Measurements from ENCODE around the gene SPSB1.

The SPSB1 gene

DNA sequence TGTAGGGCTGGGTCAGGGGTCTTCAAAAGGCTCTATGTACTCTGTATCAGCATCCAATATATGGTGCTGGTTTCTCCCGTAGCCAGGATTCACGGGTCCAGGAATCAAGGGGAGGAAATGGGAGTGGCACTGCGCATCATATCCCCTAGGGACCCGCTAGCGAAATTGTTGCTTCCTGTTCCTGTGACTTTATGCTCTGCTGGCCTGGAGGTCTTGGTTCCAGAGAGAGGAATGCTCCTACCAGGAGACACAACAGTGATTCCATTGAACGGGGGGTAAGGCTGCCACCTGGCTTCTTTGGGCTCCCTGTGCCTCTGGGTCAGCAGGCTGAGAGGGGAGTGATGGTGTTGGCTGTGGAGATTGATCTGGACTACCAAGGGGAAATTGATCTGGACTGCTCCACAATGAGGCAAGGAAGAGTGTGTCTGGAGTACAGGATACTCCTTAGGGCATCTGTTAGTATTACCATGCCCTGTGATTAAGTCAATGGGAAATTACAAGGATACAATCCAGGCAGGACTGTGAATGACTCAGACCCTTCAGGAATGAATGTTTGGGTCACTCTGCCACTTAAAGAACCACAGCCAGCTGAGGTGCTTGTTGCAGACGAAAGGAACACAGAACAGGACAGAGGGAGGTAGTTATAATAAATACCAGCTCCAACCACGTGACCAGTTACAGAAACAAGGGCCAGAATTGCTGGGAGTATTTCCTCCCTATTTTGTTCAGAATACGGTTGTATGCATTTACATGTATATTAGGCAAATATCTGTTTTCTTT is 10.2 kb downstream of the SPSB1 start:
- no peak for DNase-seq

DNA sequence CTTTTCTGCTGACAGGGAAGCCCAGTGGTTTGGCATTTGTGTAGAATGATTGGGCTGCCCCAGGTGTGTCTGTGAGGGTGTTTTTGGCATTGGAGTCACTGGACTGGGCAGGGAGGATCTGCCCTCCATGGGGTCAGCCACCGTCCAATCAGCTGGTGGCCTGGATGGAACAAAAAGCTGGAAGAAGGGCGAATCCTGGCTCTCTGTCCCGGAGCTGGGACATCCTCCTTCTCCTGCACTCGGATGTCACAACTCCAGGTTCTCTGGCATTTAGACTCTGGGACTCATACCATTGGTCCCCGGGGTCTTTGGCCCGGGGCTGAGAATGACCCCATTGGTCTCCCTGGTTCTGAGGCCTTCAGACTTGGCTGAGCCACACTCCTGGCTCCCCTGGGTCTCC is 11.2 kb downstream of the SPSB1 start:
- DNase-seq = no peak

DNA sequence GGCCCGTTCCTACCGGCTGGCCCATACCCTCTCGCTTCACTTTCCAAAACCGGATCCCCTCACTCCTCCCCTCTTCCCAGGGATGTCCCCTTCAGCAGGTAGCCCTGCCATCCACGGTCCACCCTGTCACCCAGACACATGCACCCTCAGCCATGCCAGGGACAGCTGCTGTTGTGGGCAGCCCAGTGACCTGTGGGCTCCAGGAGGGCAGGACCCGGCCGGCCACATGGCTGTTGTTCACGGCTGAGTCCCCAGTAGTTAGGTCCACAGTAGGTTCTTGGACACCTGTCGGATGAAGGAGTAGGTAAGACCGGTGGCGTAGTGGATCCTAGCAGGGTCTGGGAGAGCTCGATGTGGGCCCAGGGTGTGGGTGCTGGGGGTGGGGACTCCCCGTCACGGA is 12.5 kb downstream of the SPSB1 start:
- DNase-seq = no peak

DNA sequence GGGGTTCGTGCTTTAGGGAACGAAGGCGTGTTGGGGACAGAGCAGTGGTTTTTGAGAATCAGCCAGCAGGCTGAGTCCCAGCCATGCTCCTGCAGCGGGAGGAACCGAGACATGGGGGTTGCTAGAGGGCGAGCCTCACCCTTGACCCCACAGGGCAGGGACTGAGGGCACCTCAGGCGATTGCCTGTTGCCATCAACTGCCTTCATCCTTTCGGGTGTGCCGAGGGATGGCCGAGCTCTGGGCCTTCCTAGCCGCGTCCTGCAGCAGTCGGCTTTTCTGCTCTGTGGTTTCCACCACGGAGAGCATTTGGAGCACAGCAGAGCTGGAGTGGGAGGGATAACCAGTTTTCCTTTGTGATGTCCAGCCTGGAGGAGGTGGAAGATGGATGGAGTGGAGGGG is 13.3 kb downstream of the SPSB1 start:
- DNase-seq = no peak

DNA sequence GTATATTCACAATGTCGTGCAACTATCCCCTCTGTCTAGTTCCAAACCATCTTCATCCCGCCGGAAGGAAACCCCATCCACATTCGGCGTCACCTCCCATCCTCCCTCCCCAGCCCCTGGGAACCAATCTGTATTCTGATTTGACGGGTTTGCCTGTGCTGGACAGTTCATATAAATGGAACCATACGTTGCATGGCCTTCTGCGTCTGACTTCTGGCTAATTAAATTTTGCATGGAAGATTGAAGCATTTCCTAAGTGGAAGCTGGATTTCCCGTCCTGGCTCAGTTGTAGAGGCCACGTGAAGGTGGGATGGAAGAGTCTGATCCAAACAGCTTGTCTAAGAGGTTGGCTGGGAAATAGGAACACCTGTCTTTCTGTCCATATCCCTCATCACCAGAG is 14.6 kb downstream of the SPSB1 start:
- DNase-seq = no peak

DNA sequence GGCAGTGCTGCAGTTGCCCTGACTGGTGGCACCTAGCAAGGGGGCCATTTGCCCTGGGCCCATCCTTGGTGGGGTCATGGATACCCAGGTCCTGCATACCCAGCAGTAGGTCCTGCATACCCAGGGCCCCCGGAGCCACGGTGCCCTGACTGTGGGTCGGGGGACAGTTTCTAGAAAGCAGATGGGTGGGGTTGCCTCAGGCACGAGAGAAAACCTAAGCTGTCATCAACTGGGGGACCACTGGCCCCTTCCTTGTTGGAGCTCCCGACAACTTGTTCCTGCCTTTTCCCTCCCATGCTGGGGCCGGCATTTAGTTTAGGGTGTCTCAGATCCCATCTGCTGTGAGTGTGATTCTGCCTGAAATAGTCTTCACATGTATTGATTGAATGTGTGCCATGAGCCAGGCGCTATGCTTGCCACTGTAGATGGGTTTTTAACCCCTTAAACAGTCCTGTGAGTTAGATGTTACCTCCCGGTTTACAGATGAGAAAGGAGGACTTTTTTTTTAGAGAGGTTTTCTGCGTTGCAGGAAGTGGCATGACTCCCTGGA is 15.6 kb downstream of the SPSB1 start:
- no peak for DNase-seq

DNA sequence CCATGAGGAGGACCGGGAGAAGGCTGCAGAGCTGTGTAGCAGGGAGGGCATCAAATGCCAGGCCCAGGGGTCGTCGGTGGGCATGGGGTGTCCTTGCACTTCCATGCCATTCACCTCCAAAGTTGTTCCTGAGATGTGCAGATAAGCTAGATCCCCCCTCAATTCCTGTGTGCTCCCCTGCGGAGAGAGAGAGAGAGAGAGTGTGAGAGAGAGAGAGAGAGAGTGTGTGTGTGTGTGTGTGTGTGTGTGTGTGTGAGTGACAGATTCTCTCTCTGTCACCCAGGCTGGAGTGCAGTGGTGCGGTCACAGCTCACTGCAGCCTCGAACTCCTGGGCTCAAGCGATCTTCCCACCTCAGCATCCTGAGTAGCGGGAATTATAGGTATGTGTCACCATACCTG is 16.4 kb downstream of the SPSB1 start:
- no peak for DNase-seq

DNA sequence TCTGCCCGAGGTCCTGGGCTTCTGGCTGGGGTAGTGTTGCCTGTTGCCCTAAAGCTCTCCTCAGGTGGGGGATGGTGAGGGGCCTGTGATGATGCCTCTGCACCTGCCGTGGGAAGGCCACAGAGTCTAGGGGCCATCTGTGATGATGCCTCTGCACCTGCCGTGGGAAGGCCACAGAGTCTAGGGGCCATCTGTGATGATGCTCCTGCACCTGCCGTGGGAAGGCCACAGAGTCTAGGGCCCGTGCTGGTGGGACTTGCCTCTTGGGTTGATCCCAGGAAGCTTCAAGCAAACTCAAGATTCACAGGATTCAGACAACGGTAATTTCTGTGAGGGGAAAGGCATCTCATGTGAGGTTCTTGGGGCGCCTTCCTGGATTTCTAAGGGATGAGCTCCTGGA is 17.3 kb downstream of the SPSB1 start:
- DNase-seq = no peak

DNA sequence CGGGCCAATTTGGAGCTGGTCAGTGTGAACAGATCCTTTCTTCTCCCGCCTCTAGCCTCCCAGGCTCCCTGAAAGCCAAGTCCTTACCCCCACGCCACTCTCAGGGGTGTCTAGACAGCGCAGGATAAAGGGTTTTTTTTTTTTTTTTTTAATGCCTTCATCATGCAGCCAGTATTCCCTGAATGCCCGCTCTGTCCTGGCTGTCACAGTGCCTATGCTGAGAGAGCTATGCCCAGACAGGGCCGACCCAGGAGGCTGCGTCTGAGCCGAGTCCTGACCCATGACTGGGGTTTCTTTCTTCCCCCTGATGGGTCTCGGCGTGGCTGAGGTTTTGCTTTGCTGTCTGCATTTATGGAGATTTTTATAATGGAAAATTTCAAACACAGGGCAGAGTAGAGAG is 18.3 kb downstream of the SPSB1 start:
- no peak for DNase-seq

DNA sequence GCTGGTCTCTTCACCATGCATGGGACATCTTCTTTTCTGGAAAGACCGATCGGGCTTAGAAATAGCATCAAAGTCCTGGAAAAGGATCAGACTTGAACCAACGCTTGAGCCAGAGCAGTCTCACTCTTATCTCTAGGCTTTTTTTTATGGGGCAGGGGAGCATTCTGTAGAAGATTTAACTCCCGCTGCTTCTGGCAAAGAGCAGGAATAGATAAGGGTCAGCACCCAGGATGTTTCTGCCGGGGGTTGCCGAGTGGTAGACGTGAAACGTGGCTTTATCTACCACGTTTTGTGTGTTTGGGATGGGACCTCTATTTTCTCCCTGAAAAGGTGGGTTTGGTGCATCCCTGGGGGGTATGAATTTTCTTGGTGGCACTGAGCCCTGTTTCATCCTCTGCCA is 18.8 kb downstream of the SPSB1 start:
- DNase-seq = no peak

DNA sequence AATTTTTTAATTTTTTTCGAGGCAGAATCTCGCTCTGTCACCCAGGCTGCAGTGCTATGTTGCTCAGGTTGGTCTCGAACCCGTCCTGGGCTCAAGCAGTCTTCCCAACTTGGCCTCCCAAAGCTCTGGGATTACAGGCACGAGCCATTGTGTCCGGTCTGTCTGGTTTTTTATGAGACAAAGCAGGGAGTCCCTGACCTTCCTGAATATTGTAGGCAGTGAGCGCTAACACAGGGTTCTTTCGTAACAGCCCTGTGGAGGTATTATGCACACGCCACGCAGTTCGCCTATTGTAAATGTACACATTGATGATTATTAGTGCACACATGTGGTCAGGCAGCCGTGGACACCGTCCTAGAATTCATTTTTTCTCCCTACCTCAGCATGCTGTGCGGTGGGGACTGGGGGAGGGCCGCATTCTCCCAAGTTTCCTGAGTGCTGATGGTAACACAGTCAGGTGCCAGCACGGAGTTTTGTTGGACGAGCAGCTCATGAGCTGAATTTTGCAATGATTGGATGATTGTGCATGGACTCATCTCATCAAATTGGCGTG is 19.6 kb downstream of the SPSB1 start:
- no peak for DNase-seq

DNA sequence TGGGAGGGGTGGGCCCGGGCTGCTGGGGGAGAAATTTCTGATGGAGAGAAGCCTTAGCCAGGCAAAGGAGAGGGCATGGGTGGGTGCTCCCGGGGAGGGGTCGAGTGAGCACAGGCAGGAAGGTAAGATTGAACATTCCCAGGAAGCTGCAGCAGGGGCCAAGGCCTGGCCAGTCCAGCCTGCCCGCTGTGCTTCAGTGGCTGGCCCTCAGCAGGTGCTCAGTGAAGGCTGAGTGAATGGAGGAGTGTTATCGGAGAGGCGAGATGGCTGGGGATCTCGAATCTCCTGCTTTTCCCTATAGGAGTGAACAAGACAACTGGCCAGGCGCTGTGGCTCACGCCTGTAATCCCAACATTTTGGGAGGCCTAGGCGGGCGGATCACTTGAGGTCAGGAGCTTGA is 20.9 kb downstream of the SPSB1 start:
- no peak for DNase-seq

DNA sequence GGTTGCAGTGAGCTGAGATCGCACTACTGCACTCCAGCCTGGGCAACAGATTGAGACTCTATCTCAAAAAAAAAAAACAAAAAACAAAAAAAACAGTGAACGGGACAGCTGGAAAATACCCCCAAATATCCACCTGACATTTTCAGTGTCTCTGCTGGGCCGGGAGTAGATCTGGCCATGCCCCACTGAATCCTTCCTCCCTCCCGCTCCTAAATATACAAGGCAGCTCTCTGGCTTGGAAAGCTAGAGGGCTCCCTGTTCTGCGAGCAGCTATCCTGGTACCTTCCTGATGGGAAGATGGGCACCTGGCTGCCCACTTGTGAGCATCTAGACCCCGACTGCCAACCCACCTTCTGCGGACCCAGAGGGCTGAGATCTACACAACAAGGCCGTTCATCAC is 21.4 kb downstream of the SPSB1 start:
- DNase-seq = no peak

DNA sequence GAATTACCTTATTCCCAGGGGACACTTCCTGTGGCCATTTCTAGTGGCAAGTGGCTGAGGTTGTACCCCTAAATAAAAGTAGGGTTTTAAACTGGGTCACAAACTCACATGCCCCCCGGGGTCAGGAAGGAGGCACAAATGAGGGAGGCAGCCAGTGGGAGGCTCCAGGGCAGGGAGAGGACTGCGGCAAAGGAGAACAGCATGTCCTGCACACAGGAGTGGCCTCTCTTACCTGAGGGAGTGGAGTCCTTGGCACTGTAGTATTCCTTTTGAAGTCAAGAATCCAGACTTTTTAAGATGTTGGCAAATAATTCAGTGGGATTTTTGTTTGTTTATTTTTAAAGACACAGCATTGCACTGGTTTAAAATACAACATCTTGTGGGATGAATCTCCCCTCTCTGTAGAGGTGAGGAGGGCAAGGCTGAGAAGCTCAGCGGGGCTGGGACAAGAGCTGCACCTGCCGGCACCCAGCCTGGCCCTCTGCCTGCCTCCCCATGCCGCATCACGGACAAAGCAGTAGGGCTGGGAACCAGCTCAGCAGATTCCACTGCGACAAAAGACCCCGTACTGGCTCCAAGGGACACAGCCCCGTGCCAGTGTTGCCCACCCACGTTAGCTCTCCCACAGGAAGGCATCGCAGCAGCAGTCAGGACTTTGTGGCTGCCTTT is 22.2 kb downstream of the SPSB1 start:
- DNase-seq = no peak

DNA sequence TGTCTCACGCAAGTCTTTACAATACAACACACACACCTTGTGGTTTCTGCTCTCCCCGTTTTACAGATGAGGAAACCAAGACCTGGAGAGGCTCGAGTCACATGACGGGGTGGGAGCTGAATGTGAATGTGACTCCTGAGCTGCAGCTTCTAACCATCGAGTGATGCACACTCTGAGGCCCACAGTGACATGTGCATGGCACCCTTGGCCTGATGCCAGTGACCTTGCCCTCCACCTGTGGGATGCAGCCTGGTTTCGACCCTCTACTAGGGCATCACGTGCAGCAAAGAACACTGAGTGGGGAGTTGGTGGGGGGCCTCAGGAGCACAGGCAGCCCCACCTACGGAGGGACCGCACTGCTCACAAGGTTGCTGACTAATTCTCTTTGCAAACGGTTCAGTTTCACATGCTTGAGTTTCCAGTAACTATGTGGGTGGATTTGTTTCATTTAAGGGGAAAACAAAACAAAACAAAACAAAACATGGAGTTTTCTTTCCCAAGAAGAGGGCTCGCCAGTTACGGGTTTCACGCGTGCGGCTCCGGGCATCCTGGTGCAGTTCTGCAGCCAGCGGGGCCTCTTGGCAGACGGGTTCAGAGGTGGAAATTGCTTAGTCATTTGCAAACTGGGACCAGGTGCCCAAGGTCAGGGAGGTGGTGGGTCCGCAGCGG is 22.9 kb downstream of the SPSB1 start:
- no peak for DNase-seq

DNA sequence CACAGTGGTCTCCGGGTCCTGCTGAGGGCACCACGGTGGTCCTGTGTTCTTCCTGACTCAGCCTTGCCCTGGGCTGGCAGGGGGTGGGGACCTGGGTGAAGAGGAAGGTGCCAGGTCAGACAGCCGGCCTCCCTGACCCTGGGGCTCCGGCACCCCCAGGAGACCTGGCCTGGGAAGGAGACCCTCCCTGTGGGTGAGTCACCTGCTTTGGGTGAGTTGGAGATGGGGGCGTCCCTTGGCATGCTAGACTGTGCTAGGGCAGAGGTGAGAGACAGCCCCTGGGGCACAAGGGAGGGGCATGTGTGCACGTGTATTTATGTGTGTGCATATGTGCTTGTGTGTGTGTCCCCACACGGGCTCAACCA is 23.4 kb downstream of the SPSB1 start:
- no peak for DNase-seq

DNA sequence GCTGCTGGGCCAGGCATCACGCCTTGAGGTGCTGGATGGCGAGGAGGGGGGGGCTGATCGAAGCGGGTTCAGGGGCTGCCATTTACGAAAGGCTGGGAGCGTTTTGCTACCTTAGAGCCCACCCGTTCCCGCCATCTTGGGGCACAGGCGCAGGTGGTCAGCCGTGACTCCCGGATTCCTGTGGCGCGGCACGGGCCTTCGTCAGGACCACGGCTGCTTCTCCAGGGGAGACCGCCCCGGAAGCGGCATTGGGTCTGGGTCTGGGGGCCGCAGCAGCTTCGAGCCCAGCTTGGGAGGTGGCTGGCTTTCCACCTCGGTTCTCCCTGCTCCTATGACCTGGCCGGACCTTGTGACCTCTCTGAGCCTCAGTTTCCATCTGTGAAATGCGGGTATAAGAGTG is 23.8 kb downstream of the SPSB1 start:
- no peak for DNase-seq

DNA sequence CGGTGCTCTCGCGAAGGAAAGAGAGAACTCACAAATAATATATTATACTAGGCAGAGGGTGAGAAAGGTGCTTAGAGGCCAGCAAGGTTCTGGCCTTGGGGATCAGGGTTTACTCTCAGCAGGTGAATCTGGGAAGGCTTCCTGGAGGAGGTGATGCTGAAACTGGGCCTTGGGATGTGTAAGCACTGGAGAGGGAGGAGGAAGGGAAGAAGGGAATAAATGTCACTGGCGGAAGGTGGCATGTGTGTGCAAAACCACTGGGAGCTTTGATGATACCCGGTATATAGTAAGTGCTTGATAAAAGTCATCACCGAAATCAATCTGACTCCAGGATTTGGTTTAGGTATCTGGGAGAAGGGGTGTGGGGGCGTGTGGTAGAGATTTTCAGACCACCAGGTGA is 24.4 kb downstream of the SPSB1 start:
- no peak for DNase-seq

DNA sequence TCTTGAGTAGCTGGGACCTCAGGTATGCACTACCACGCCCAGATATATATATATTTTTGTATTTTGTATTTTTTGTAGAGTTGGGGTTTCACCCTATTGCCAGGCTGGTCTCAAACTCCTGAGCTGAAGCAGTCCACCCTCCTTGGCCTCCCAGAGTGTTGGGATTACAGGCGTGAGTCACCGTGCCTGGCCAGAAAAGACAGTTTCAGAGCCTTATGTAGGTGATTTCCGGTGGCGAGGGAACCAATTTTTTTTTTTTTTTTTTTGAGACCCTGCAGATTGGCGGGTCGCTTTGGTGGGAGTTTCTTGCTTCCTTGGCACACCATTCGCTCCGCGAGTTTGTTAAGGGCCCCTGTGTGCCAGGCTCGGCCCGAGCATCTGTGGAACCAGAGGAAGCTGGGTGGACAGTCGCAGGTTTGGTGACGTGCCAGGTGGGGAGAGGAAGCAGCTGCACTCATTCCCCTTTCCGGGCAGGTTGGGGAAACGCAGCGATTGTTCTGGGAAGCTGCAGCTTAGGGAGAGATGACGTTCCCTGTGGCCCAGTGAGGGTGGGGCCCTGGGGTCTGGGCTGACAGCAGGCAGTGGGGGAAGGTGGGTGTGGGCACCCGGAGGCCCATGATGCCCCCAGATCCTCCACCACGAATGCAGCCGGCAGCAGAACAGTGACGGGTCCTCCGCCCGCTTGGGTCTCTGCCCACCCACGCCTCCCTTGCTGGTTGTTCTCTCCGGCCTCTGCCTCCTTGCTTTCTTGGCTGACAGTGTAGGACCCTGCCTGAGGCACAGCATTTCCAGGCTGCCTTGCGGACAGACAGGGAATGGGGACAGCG is 25.1 kb downstream of the SPSB1 start:
- DNase-seq = no peak

DNA sequence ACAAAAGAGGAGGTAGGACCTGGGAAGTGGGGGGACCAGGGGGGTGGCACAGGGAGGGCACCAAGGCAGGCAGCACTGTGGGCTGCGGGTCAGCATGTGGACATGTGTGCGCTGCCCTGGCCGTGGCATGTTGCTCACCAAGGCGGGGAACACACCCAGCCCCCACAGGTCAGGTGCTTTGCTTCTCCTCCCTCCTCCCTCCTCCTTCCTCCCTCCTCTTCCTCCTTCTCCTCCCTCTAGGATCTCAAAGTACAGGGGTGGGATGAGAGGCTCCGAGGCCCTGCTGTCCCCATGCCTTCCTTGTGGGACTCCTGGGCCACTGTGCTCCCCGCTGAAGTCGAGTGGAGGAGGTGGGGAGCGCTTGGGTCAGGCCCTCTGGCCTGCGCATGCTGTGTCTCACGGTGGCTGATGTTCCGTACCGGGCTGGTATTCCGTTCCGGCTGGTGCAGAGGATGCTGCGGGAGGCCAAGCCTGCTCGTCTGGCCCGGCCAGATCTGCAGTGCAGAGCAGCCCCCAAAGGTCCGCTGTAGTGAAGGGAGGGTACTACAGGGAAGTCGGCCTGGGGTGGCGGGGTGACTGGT is 26.6 kb downstream of the SPSB1 start:
- no peak for DNase-seq

DNA sequence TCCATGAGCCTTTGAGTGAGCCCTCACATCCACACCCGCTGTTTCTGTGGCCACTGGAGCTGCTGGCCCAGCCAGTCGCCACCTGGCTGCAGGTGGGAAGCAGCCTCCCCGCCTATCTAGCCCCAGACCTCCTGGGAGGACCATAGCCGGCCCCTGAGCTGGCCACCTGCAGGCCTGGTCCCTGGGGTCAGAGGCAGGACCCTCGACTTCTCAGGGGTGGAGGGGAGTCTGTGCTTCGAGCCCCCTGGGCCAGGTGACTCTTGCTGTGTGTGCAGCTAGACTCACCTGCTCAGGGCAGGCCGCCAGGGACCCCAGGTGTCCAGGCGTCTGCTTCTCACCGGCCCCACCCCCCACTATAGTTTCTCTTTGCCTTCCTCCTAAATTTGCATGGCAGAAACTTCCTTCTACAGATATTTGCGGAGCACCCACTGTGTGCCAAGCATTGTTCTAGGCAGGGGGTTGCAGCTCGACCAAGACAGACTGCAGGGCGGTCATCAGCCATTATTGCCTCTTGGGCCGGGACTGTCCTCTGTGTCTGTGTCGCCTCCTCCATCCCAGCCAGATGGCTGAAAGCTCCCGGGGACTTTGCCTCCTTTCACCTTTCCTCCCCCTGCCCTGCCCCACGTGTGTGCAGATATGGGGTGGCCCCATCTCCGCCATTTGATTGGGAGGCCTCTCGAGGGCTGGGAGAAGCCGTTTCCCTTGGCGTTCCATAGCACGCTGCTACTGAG is 27.3 kb downstream of the SPSB1 start:
- DNase-seq = no peak

Measured in effector CD4-positive, alpha-beta T cell (primary cell).